Stimulated activated CD4-positive, alpha-beta T cell treated with anti-CD3 and anti-CD28 coated beads, Interleukin-15, amount 100 ng/mL, for 1 hour (primary cell): ENCODE results near the gene CDC42EP1.
"Not testable (repeated sequence)": the region's sequence is repeated elsewhere in the genome, so short reads cannot be mapped to it uniquely, and the experiment has no call there.

Experiments used
- DNase-seq, 2 donors: peaks; one replicate each; pipeline ENCODE4 v3.0.0-alpha.2; 2020; ENCODE audit warnings: low read depth in 1 of 2, low spot score in 1 of 2

Gene CDC42EP1

GRCh38 chr22:37534445-37534844 lies 25.8 kb upstream of the CDC42EP1 start:
- DNase-seq = no peak

- no peak for DNase-seq
These were observed 25.1 kb upstream of the CDC42EP1 start for GRCh38 chr22:37535159-37535558.

GRCh38 chr22:37538590-37539357 lies 21.5 kb upstream of the CDC42EP1 start:
- peak; percentile 78 to 81 for DNase-seq

- not testable (repeated sequence) for DNase-seq
These were observed 20.5 kb upstream of the CDC42EP1 start for GRCh38 chr22:37539790-37540189.

GRCh38 chr22:37542416-37542815 lies 17.9 kb upstream of the CDC42EP1 start:
- not testable (repeated sequence) for DNase-seq

GRCh38 chr22:37542959-37543358 lies 17.3 kb upstream of the CDC42EP1 start:
- DNase-seq = no peak

GRCh38 chr22:37544955-37545702 lies 15.2 kb upstream of the CDC42EP1 start:
- peak in 1 of 2 donors; percentile 30 for DNase-seq

- DNase-seq = no peak
These were observed 14.4 kb upstream of the CDC42EP1 start for GRCh38 chr22:37545703-37546436.

GRCh38 chr22:37546437-37547250 lies 13.6 kb upstream of the CDC42EP1 start:
- no peak for DNase-seq

GRCh38 chr22:37547251-37547741 lies 13.0 kb upstream of the CDC42EP1 start:
- no peak for DNase-seq

- no peak for DNase-seq
These were observed 10.6 kb upstream of the CDC42EP1 start for GRCh38 chr22:37549704-37550059.

GRCh38 chr22:37550921-37551320 lies 9.4 kb upstream of the CDC42EP1 start:
- DNase-seq = not testable (repeated sequence)

GRCh38 chr22:37551981-37552380 lies 8.3 kb upstream of the CDC42EP1 start:
- no peak for DNase-seq

GRCh38 chr22:37552524-37553163 lies 7.6 kb upstream of the CDC42EP1 start:
- no peak for DNase-seq

GRCh38 chr22:37553725-37554124 lies 6.6 kb upstream of the CDC42EP1 start:
- DNase-seq = no peak

GRCh38 chr22:37555029-37555428 lies 5.3 kb upstream of the CDC42EP1 start:
- no peak for DNase-seq

- DNase-seq = no peak
These were observed 3.6 kb upstream of the CDC42EP1 start for GRCh38 chr22:37556710-37557109.

- DNase-seq = no peak
These were observed 2.8 kb upstream of the CDC42EP1 start for GRCh38 chr22:37557321-37558001.

- no peak for DNase-seq
These were observed 1.5 kb upstream of the CDC42EP1 start for GRCh38 chr22:37558815-37559214.

GRCh38 chr22:37559521-37559900 lies 769 bp upstream of the CDC42EP1 start:
- DNase-seq = no peak
